Osteoblast (primary cell): ENCODE data around the gene STPG4. TPM values are rescaled to one million over a fixed set of nuclear protein-coding genes. Genes with fewer than 3 reads are reported as not detected.

Source experiments
- DNase-seq: peaks from one replicate; pipeline ENCODE4 v3.0.0; 2011; ENCODE audit warnings: low spot score, mixed read lengths; ENCODE audit not compliant: insufficient read length; ENCODE audit errors: missing footprints
- H2AFZ ChIP-seq: 2 replicates; pipeline ENCODE4 v1.6.0; 2011; ENCODE audit warnings: mild to moderate bottlenecking, low read length
- H3K27ac ChIP-seq: 2 replicates; pipeline ENCODE4 v1.5.1; 2011; ENCODE audit warnings: mild to moderate bottlenecking, low read depth, low read length, moderate library complexity
- H3K27me3 ChIP-seq: 2 replicates; pipeline ENCODE4 v1.6.0; 2012; ENCODE audit warnings: mild to moderate bottlenecking, control low read depth, inconsistent platforms, low read length, moderate library complexity; ENCODE audit not compliant: insufficient read depth
- H3K36me3 ChIP-seq: 2 replicates; pipeline ENCODE4 v1.5.1; 2011; ENCODE audit warnings: mild to moderate bottlenecking, low read length, control low read depth, moderate library complexity; ENCODE audit not compliant: insufficient read depth
- H3K4me1 ChIP-seq: 2 replicates; pipeline ENCODE4 v1.5.1; 2011; ENCODE audit warnings: mild to moderate bottlenecking, low read length, control low read depth, moderate library complexity; ENCODE audit not compliant: insufficient read depth
- H3K4me2 ChIP-seq: 2 replicates; pipeline ENCODE4 v1.6.0; 2011; ENCODE audit warnings: mild to moderate bottlenecking, low read length; ENCODE audit not compliant: insufficient read depth
- H3K4me3 ChIP-seq: fragments of 200-600 bp; sonication (generic); 3 replicates; pipeline ENCODE4 v1.5.1; 2012; ENCODE audit warnings: mild to moderate bottlenecking, low read length, inconsistent platforms; ENCODE audit not compliant: insufficient read depth
- H3K79me2 ChIP-seq: 2 replicates; pipeline ENCODE4 v1.6.0; 2012; ENCODE audit warnings: mild to moderate bottlenecking, low read length, control low read depth, inconsistent platforms; ENCODE audit not compliant: insufficient read depth
- H3K9me3 ChIP-seq: 2 replicates; pipeline ENCODE4 v1.5.1; 2011; ENCODE audit warnings: low read depth, low read length, control low read depth
- H4K20me1 ChIP-seq: 2 replicates; pipeline ENCODE4 v1.6.0; 2012; ENCODE audit warnings: mild to moderate bottlenecking, low read length, control low read depth; ENCODE audit not compliant: insufficient read depth
- CTCF ChIP-seq: IDR thresholded peaks from 2 replicates; pipeline ENCODE4 v1.5.1; 2011; ENCODE audit warnings: mild to moderate bottlenecking, low read depth, low read length, moderate library complexity; ENCODE audit errors: extremely low read depth
- total RNA-seq: library from RNA; depleted of rRNA; stranded (reverse); fragments of >200 nt; gene quantifications from 2 replicates; pipeline ENCODE4 v1.2.3, GENCODE V29; 2012

Gene STPG4
- total RNA-seq, 1 donor: 0.72 TPM

GRCh38 chr2:47067788-47068407 is 87.2 kb downstream of the STPG4 start:
- H3K36me3 ChIP-seq: peaks cover 30% of the 10 kb centered on the region
- no peak for TF ChIP-seq CTCF
- peak overlapping the region; percentile 98 for H3K27ac ChIP-seq
- H3K9me3 ChIP-seq: no peaks in the 10 kb centered on the region
- H3K4me1 ChIP-seq: peaks cover 78% of the 10 kb centered on the region
- H3K4me2 ChIP-seq: no peak overlapping the region
- no peak overlapping the region for H3K4me3 ChIP-seq
- no peak overlapping the region for H2AFZ ChIP-seq
- H3K27me3 ChIP-seq: no peaks in the 10 kb centered on the region
- H4K20me1 ChIP-seq: no peaks in the 10 kb centered on the region
- no peak for DNase-seq
- peaks cover 11% of the 10 kb centered on the region for H3K79me2 ChIP-seq

GRCh38 chr2:47065771-47066380 is 89.2 kb downstream of the STPG4 start:
- no peaks in the 10 kb centered on the region for H4K20me1 ChIP-seq
- H3K27ac ChIP-seq: peak overlapping the region; percentile 98

GRCh38 chr2:47065343-47065742 is 89.8 kb downstream of the STPG4 start:
- no peaks in the 10 kb centered on the region for H3K27me3 ChIP-seq
- TF ChIP-seq CTCF: no peak
- H3K4me2 ChIP-seq: peak overlapping the region; percentile 21
- peak overlapping the region; percentile 98 for H3K27ac ChIP-seq
- no peaks in the 10 kb centered on the region for H4K20me1 ChIP-seq
- DNase-seq: no peak
- peaks cover 43% of the 10 kb centered on the region for H3K36me3 ChIP-seq
- H3K4me3 ChIP-seq: no peak overlapping the region
- peaks cover 11% of the 10 kb centered on the region for H3K79me2 ChIP-seq
- no peak overlapping the region for H2AFZ ChIP-seq
- H3K9me3 ChIP-seq: no peaks in the 10 kb centered on the region
- H3K4me1 ChIP-seq: peaks cover 60% of the 10 kb centered on the region

More at GRCh38 chr2:47065771-47066380, 89.2 kb downstream of the STPG4 start:
- Histone ChIP-seq H3K36me3 (peaks cover 40% of the 10 kb centered on the region), H3K79me2 (peaks cover 11% of the 10 kb centered on the region), H3K4me3 (no peak overlapping the region), H3K4me2 (peak overlapping the region; percentile 21), H3K27me3 (no peaks in the 10 kb centered on the region), H2AFZ (no peak overlapping the region), H3K9me3 (no peaks in the 10 kb centered on the region), H3K4me1 (peaks cover 66% of the 10 kb centered on the region)
- peak; percentile 15 for TF ChIP-seq CTCF
- peak; percentile 96 for DNase-seq

GRCh38 chr2:47064106-47064505 is 91.0 kb downstream of the STPG4 start:
- TF ChIP-seq CTCF: no peak

More at GRCh38 chr2:47064106-47064505, 91.0 kb downstream of the STPG4 start:
- H3K36me3 ChIP-seq: peaks cover 41% of the 10 kb centered on the region
- H3K9me3 ChIP-seq: no peaks in the 10 kb centered on the region
- H3K4me1 ChIP-seq: peaks cover 48% of the 10 kb centered on the region
- H3K27me3 ChIP-seq: no peaks in the 10 kb centered on the region
- peak overlapping the region; percentile 98 for H3K27ac ChIP-seq
- peak; percentile 58 for DNase-seq
- H3K4me2 ChIP-seq: no peak overlapping the region
- H3K4me3 ChIP-seq: no peak overlapping the region
- no peaks in the 10 kb centered on the region for H4K20me1 ChIP-seq
- no peak overlapping the region for H2AFZ ChIP-seq
- H3K79me2 ChIP-seq: peaks cover 11% of the 10 kb centered on the region
